Putamen (tissue), 1 donor: ENCODE data around the gene UBAC1.
"Not testable (repeated sequence)": the region's sequence is repeated elsewhere in the genome, so short reads cannot be mapped to it uniquely, and the experiment has no call there.

ENCODE experiments used
- DNase-seq: peaks from one replicate; pipeline ENCODE4 v3.0.0-alpha.2; 2016; ENCODE audit warnings: low spot score

The UBAC1 gene

GRCh38 chr9:135960411-135961276 lies 529 bp downstream of the UBAC1 start:
- no peak for DNase-seq

GRCh38 chr9:135959814-135960213 lies 1.4 kb downstream of the UBAC1 start:
- no peak for DNase-seq

GRCh38 chr9:135958485-135958884 lies 2.7 kb downstream of the UBAC1 start:
- DNase-seq, result no peak

- no peak for DNase-seq
These were observed 3.7 kb downstream of the UBAC1 start for GRCh38 chr9:135957431-135957830.

- no peak for DNase-seq
These were observed 4.4 kb downstream of the UBAC1 start for GRCh38 chr9:135956802-135957174.

- no peak for DNase-seq
These were observed 5.0 kb downstream of the UBAC1 start for GRCh38 chr9:135955934-135956801.

- DNase-seq, result peak; percentile 69
These were observed 8.4 kb downstream of the UBAC1 start for GRCh38 chr9:135952664-135953206.

GRCh38 chr9:135951889-135952663 lies 9.1 kb downstream of the UBAC1 start:
- DNase-seq, result no peak

GRCh38 chr9:135951310-135951709 lies 9.9 kb downstream of the UBAC1 start:
- DNase-seq, result not testable (repeated sequence)

GRCh38 chr9:135950841-135951240 lies 10.3 kb downstream of the UBAC1 start:
- not testable (repeated sequence) for DNase-seq

- no peak for DNase-seq
These were observed 11.0 kb downstream of the UBAC1 start for GRCh38 chr9:135950135-135950682.

- no peak for DNase-seq
These were observed 11.6 kb downstream of the UBAC1 start for GRCh38 chr9:135949501-135950134.

- DNase-seq, result no peak
These were observed 12.2 kb downstream of the UBAC1 start for GRCh38 chr9:135948968-135949367.

GRCh38 chr9:135948446-135948845 lies 12.7 kb downstream of the UBAC1 start:
- no peak for DNase-seq

- no peak for DNase-seq
These were observed 13.6 kb downstream of the UBAC1 start for GRCh38 chr9:135947582-135947981.

- not testable (repeated sequence) for DNase-seq
These were observed 14.1 kb downstream of the UBAC1 start for GRCh38 chr9:135947105-135947504.

- no peak for DNase-seq
These were observed 14.7 kb downstream of the UBAC1 start for GRCh38 chr9:135946392-135946994.

- no peak for DNase-seq
These were observed 15.2 kb downstream of the UBAC1 start for GRCh38 chr9:135945969-135946368.

GRCh38 chr9:135944444-135945252 lies 16.5 kb downstream of the UBAC1 start:
- DNase-seq, result no peak

GRCh38 chr9:135943604-135944003 lies 17.6 kb downstream of the UBAC1 start:
- not testable (repeated sequence) for DNase-seq
